ENCODE measurements around the gene MYH2.

DNA sequence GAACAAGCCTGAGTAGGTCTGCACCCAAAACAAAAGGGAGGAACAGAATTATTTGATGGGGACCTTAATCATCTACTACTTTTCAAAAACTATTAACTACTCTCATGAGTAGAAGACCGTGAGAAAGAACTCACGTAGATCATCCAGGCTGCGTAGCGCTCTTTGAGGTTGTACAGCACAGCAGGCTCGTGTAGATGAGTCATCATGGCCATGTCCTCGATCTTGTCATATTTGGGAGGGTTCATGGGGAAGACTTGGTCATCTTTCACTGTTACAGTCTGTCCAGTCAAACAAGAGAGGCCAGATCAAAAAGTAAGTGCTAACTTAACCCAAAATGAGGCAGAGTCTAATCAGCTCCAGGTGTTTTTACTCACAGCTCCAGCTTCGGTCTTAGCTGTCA lies 33.4 kb downstream of the MYH2 start:
- no peak for TF ChIP-seq POLR2A (IDR thresholded peaks at IDR 0.05)
- TF ChIP-seq, protein P1, sequence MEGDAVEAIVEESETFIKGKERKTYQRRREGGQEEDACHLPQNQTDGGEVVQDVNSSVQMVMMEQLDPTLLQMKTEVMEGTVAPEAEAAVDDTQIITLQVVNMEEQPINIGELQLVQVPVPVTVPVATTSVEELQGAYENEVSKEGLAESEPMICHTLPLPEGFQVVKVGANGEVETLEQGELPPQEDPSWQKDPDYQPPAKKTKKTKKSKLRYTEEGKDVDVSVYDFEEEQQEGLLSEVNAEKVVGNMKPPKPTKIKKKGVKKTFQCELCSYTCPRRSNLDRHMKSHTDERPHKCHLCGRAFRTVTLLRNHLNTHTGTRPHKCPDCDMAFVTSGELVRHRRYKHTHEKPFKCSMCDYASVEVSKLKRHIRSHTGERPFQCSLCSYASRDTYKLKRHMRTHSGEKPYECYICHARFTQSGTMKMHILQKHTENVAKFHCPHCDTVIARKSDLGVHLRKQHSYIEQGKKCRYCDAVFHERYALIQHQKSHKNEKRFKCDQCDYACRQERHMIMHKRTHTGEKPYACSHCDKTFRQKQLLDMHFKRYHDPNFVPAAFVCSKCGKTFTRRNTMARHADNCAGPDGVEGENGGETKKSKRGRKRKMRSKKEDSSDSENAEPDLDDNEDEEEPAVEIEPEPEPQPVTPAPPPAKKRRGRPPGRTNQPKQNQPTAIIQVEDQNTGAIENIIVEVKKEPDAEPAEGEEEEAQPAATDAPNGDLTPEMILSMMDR (IDR thresholded peaks at IDR 0.05) = no peak

Data from esophagus squamous epithelium (tissue), 4 donors.